HL-60/S4 treated with retinoic acid at 250 ng/mL for 4 days and 3 days (cell line): ENCODE results near the gene RAP2B.
"Not testable (repeated sequence)": the region's sequence is repeated elsewhere in the genome, so short reads cannot be mapped to it uniquely, and the experiment has no call there.

Experiments
- in situ Hi-C: fragments of 300-500 bp; cut with MboI; formaldehyde crosslinking; loops from 2 replicates; pipeline ENCODE4 v1.7.0; 2022; ENCODE audit warnings: low sequenced_read_pairs

Gene RAP2B

DNA sequence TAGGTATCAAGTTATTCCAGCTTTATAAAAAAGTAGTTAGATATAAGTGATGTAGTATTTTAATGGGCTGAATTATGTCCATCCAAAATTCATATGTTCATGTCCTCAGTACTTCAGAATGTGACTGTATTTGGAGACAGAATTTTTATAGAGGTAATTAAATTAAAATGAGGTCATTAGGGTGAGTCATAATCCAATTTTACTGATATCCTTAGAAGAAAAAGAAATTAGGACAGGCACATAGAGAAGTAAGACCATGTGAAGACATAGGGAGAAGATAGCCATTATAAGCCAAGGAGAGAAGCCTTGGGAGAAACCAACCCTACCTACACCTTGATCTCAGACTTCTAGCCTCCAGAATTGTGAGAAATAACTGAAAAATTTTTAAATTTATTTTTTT, 30.3 kb downstream of the RAP2B start:
- in situ Hi-C loops = no loop called here

DNA sequence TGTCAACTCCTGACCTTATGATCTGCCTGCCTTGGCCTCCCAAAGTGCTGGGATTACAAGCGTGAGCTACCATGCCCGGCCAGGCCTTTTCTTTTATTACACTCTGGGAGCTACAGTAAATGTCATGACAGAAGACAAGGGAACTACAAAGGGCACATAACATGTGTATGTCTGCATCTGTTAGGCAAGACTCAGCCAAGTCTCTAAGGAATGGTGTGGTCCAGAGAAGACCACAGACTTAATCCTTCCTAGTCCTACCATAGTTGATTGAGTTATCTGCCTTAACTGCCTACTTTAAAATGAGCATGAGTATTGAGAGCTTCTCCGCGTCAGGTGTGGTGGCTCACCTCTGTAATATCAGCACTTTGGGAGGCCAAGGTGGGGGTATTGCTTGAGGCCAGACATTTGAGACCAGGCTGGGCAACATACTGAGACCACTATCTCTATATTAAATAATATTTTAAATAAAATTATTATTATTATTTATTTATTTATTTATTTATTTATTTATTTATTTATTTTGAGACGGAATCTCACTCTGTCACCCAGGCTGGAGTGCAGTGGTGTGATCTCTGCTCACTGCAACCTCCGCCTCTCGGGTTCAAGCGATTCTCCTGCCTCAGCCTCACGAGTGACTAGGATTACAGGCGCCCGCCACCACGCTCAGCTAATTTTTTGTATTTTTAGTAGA, 31.9 kb downstream of the RAP2B start:
- in situ Hi-C loops = not testable (repeated sequence)

DNA sequence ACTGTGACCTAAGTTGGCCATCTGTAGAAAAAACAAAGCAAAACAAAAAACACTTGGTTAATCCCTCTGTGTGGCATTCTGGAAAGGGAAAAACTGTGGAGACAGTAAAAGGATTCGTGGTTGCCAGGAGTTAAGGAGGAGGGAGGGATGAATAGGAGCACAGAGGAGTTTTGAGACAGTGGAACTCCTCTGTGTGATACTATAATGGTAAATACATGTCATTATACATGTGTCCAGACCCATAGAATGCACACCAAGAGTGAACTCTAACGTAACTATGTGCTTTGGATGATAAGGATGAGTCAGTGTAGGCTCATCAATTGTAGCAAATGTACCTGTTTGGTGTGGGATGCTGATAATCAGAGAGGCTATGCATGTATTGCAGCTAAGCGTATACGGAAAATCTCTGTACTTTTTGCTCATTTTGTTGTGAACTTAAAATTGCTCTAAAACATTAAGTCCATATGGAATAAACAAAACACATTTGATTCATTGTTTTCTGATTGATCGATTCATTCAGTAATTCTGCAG, 33.4 kb downstream of the RAP2B start:
- in situ Hi-C loops = no loop called here

DNA sequence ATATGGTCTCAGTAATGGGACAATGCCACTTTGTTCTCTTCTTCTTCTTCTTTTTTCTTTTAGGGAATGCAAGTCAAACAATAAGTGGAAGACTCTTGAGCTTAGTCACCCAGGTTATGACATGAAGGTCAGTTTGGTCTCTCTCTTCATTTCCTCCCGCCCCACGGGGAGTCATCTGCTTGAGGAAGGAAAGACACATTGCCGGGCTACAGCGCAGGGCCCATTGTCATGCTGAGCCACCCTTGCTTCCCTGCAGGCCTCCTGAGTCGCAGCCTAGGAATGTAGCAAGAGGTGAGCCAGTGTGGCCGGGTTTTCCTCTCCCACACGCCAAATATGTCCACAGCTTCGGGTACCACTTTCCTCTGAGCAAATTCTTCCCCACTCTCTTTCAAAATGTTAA, 47.6 kb downstream of the RAP2B start:
- in situ Hi-C loops = no loop called here

DNA sequence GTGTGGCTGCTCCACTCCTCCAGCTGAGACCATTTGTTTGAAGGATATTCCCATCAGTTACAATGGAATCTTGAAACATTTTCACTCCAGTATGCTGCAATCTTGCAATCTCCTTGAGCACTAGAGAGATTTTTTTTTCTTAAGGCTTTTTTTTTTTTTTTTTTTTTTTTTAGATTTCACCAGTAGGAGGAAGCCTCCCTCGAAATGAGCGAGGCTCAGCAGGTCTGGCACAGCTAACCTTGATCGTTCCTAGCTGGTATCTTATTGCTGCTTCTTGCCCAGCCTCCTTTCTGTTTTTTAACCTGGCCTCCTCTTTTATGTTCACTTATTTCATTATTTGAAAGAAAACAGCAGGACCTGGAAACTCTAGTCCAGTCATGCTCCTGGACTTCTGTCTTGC, 48.1 kb downstream of the RAP2B start:
- in situ Hi-C loops = no loop called here

DNA sequence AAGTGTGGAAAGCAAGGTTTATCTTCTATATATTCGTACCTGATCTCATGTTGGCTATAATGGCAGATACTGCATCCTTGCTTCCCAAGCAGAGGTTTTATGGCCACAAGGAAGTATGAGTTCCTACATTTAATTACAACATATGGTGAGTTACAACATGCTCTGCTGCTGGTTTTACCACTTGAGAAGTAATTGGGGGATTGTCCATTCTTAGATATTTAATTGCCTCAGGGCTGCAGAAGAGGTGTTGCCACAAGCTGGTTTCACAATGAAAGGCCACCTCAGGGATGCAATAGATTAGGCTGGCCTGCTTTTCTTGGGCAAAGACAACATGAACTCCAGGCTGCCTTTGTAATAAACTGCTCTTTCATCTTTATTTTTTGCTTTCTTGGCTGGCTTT, 48.6 kb downstream of the RAP2B start:
- in situ Hi-C loops = no loop called here

DNA sequence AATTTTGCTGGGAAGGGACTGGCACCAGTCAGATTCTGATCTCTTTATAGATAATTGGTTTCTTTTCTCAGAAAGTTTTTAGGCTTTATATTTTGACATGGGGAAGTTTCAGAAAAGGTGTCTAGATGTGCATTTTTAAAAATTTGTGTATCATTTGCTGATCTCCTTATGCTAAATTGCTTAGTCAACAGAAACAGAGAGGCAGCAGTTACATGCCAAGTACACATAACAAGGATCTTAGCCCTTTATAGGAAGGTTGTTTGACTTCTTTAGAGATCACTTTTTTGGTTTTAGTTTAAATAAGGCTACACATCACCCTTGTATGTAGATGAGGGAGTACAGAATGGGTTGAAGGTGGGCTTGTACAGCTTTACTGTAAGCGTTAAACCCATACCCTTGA, 53.5 kb downstream of the RAP2B start:
- in situ Hi-C loops = no loop called here

DNA sequence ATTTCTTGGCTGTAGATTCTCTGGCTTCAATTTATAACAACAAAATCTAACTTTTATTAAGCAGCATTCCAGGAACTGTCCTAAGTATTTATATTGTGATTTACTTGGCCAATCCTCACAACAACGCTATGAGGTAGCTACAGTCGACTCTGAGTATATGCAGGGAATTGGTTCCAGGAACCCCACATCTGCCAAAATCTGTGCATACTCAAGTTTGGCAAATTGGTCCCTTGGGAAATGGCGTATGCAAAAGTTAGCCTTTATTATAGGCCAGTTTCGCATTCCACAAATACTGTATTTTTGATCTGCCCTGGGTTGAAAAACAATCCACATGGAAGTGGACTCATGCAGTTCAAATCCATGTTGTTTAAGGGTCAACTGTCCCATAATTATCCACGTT, 53.9 kb downstream of the RAP2B start:
- in situ Hi-C loops = no loop called here

DNA sequence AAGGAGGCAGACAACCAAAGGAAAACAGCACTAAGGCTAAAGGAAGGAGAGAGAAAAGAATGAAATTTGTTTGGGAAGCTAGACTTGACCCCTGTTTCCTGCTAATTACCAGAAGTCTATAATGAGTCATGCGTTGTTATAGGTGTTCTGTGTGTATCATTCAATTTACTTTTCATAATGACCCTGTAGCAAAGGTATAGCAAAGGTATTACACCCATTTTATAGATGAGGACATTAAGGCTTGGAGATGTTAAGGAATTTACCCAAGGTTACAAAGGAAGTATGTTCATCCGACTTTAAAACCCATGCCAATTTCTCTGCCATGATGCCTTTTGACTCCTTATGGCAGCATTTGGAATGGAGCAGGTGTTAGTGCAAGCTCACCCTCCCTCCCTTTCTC, 54.9 kb downstream of the RAP2B start:
- in situ Hi-C loops = no loop called here

DNA sequence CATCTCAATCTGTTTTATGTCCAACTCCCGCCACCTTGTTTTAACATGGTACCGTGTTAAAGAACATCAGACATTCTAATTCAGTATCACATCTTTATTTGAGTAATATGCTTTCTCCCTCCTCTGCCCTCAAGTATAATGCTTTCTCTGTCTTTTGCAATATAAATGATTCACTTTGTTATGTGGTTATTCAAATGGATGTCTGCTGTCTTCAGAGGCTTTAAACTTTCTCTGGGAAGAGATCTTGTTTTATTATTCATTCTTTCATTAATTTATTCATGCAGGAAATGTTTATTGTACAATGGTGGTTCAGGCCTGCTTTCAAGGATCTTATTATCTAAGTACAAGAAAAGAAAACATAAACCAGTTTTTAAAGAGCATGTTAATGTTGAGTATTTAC, 57.1 kb downstream of the RAP2B start:
- in situ Hi-C loops = no loop called here
